ENCODE results near the gene CTNNA3. TPM values are rescaled to one million over a fixed set of nuclear protein-coding genes. Genes with fewer than 3 reads are reported as not detected.

Gene CTNNA3
- total RNA-seq, 4 donors from 2014 or later: 0.04 to 0.19 (median 0.11) TPM

DNA sequence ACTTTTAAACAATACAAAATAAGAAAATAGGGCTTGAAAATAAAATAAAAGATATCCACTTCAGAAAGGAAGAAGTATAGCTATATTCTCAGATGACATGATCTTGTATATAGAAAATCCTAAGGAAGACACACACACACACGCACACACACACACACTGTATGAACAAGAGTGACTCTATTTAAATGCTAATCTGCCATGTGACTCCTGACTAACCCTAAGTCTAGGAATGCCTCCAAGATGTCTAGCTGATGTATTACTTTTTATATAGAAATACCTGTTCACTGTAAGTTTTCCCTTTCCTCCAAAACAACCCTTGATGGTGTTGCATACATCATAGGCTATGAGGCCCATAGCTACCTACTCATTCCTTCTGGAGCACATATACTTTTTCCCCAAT is 943.3 kb downstream of the CTNNA3 start:
- TF ChIP-seq, protein P1, sequence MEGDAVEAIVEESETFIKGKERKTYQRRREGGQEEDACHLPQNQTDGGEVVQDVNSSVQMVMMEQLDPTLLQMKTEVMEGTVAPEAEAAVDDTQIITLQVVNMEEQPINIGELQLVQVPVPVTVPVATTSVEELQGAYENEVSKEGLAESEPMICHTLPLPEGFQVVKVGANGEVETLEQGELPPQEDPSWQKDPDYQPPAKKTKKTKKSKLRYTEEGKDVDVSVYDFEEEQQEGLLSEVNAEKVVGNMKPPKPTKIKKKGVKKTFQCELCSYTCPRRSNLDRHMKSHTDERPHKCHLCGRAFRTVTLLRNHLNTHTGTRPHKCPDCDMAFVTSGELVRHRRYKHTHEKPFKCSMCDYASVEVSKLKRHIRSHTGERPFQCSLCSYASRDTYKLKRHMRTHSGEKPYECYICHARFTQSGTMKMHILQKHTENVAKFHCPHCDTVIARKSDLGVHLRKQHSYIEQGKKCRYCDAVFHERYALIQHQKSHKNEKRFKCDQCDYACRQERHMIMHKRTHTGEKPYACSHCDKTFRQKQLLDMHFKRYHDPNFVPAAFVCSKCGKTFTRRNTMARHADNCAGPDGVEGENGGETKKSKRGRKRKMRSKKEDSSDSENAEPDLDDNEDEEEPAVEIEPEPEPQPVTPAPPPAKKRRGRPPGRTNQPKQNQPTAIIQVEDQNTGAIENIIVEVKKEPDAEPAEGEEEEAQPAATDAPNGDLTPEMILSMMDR (IDR thresholded peaks at IDR 0.05): no peak
- no peak for TF ChIP-seq POLR2A (IDR thresholded peaks at IDR 0.05)
- no peak for DNase-seq (ENCODE audit: low spot score in 2 of 2)
- intact Hi-C loops (cut with DNase I; ENCODE audit: low total_unique reads): no loop called here
- 88 to 92% methylated on average over 1 of the region's 1 CpG for WGBS, 2 donors
- H3K4me3 ChIP-seq (ENCODE audit: low read depth, poor library complexity, severe bottlenecking): no peak overlapping the region

GRCh38 chr10:66748217-66748616 is 947.8 kb downstream of the CTNNA3 start:
- TF ChIP-seq POLR2A (IDR thresholded peaks at IDR 0.05): no peak
- TF ChIP-seq, protein P1 (IDR thresholded peaks at IDR 0.05): no peak
- H3K4me3 ChIP-seq (ENCODE audit: low read depth, poor library complexity, severe bottlenecking): no peak overlapping the region
- 83 to 91% methylated on average over 1 of the region's 1 CpG for WGBS, 2 donors
- intact Hi-C loops (cut with DNase I; ENCODE audit: low total_unique reads): no loop called here
- DNase-seq (ENCODE audit: low spot score in 2 of 2): no peak

DNA sequence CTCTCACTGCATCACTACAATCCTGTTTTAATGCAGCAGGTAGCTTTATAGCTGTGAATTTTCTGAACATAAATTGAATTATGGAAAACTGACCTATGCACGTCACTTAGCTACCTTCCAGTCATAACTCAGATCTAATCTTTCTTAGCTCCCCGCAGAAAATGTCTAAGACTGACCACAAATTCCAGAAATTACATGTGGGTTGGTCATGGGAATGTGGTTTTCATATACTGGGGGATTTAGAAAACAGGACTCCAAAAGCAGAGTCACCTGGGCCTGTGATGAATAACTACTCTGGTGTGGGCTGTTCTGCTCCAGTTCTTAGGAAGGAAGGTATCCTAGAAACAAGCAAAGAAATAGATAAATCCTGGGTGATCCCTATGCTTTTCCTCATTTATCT is 948.5 kb downstream of the CTNNA3 start:
- TF ChIP-seq POLR2A (IDR thresholded peaks at IDR 0.05): no peak
- TF ChIP-seq, protein P1 (IDR thresholded peaks at IDR 0.05): no peak
- H3K4me3 ChIP-seq (ENCODE audit: low read depth, poor library complexity, severe bottlenecking): no peak overlapping the region
- 84 to 85% methylated on average over 2 of the region's 2 CpGs for WGBS, 2 donors
- no peak for DNase-seq (ENCODE audit: low spot score in 2 of 2)
- intact Hi-C loops (cut with DNase I; ENCODE audit: low total_unique reads): no loop called here

GRCh38 chr10:66746711-66747110 is 949.3 kb downstream of the CTNNA3 start:
- intact Hi-C loops (cut with DNase I; ENCODE audit: low total_unique reads): no loop called here
- WGBS, 2 donors: 34 to 45% methylated on average over 2 of the region's 2 CpGs
- no peak overlapping the region for H3K4me3 ChIP-seq (ENCODE audit: low read depth, poor library complexity, severe bottlenecking)
- DNase-seq (ENCODE audit: low spot score in 2 of 2): no peak
- TF ChIP-seq, protein P1 (IDR thresholded peaks at IDR 0.05): no peak
- no peak for TF ChIP-seq POLR2A (IDR thresholded peaks at IDR 0.05)

- TF ChIP-seq POLR2A (IDR thresholded peaks at IDR 0.05): no peak
- TF ChIP-seq, protein P1 (IDR thresholded peaks at IDR 0.05): no peak
- no peak overlapping the region for H3K4me3 ChIP-seq (ENCODE audit: low read depth, poor library complexity, severe bottlenecking)
- no peak for DNase-seq (ENCODE audit: low spot score in 2 of 2)
- intact Hi-C loops (cut with DNase I; ENCODE audit: low total_unique reads): no loop called here
These were observed 949.7 kb downstream of the CTNNA3 start for GRCh38 chr10:66746246-66746645.

DNA sequence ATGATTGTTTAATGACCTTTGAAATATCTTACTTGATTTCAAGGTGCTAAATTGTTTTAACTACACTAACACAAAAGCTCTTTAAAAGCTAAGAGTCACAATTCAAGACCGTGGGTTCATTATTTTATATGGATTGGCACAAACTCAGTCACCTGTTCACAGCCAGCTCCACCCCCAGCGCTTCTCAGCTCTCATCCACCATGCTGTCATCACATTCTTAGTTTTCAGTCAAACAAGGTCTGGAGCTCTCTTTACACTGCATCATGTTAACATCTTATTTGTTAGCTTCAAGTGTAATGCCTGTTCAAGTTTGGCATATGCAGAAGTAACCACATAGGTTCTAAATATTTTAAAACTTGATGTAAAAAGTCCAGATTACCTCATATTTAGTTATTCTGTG is 951.1 kb downstream of the CTNNA3 start:
- WGBS, 2 donors: 73 to 83% methylated on average over 2 of the region's 2 CpGs

More for the DNA sequence above, 951.1 kb downstream of the CTNNA3 start:
- DNase-seq (ENCODE audit: low spot score in 2 of 2): no peak
- TF ChIP-seq, protein P1 (IDR thresholded peaks at IDR 0.05): no peak
- TF ChIP-seq POLR2A (IDR thresholded peaks at IDR 0.05): no peak
- no peak overlapping the region for H3K4me3 ChIP-seq (ENCODE audit: low read depth, poor library complexity, severe bottlenecking)
- intact Hi-C loops (cut with DNase I; ENCODE audit: low total_unique reads): no loop called here

Data from lower leg skin (tissue), 4 donors.